GM18858 (cell line): ENCODE data around the gene PSKH1.
"Not testable (repeated sequence)": the region's sequence is repeated elsewhere in the genome, so short reads cannot be mapped to it uniquely, and the experiment has no call there.

Experiments
- ATAC-seq: cut with Tn5 transposase; IDR thresholded peaks from one replicate; pipeline ENCODE4 v1.9.1; 2021; ENCODE audit not compliant: unreplicated experiment

The PSKH1 gene

GRCh38 chr16:67957622-67958021 is 64.6 kb downstream of the PSKH1 start:
- no peak for ATAC-seq

GRCh38 chr16:67959536-67960329 is 66.7 kb downstream of the PSKH1 start:
- no peak for ATAC-seq

- no peak for ATAC-seq
Observed at GRCh38 chr16:67961551-67961957, 68.5 kb downstream of the PSKH1 start.

- ATAC-seq = no peak
Observed at GRCh38 chr16:67962135-67962534, 69.1 kb downstream of the PSKH1 start.

- ATAC-seq = no peak
Observed at GRCh38 chr16:67963292-67963661, 70.2 kb downstream of the PSKH1 start.

- ATAC-seq = no peak
Observed at GRCh38 chr16:67963662-67964321, 70.7 kb downstream of the PSKH1 start.

- no peak for ATAC-seq
Observed at GRCh38 chr16:67964477-67965131, 71.5 kb downstream of the PSKH1 start.

- ATAC-seq = no peak
Observed at GRCh38 chr16:67965668-67966548, 72.9 kb downstream of the PSKH1 start.

- ATAC-seq = no peak
Observed at GRCh38 chr16:67966549-67967182, 73.6 kb downstream of the PSKH1 start.

- ATAC-seq = no peak
Observed at GRCh38 chr16:67967183-67967957, 74.3 kb downstream of the PSKH1 start.

GRCh38 chr16:67967958-67968399 is 74.9 kb downstream of the PSKH1 start:
- peak; percentile 11 for ATAC-seq

GRCh38 chr16:67968400-67969253 is 75.6 kb downstream of the PSKH1 start, which contains the start of gene SLC12A4:
SLC12A4 (minus strand) TSS chr16:67968637; CDS start chr16:67968553, 84 bp downstream.
- peak; percentile 67 for ATAC-seq

- ATAC-seq = no peak
Observed at GRCh38 chr16:67969254-67970039, 76.4 kb downstream of the PSKH1 start.

GRCh38 chr16:67971111-67971510 is 78.1 kb downstream of the PSKH1 start:
- no peak for ATAC-seq

- not testable (repeated sequence) for ATAC-seq
Observed at GRCh38 chr16:67972285-67972684, 79.2 kb downstream of the PSKH1 start.

GRCh38 chr16:67975321-67976105 is 82.5 kb downstream of the PSKH1 start:
- no peak for ATAC-seq

- ATAC-seq = no peak
Observed at GRCh38 chr16:67976205-67976604, 83.2 kb downstream of the PSKH1 start.
